Loucy (cell line): Measurements from ENCODE around the gene GRPEL1.

Source experiments
- H2AFZ ChIP-seq: fragments of 200-600 bp; sonication (generic); 2 replicates; pipeline ENCODE4 v1.6.0; 2016; ENCODE audit warnings: antibody characterized with exemption, mild to moderate bottlenecking, low read length, moderate library complexity
- H3F3A ChIP-seq: fragments of 200-600 bp; 2 replicates; pipeline ENCODE4 v1.6.0; 2016; ENCODE audit warnings: antibody characterized with exemption, low read depth, mild to moderate bottlenecking
- H3K27me3 ChIP-seq: fragments of 200-600 bp; sonication (generic); 2 replicates; pipeline ENCODE4 v1.6.1; 2014; ENCODE audit warnings: low read length, mild to moderate bottlenecking; ENCODE audit not compliant: insufficient read depth, poor library complexity, severe bottlenecking
- H3K36me3 ChIP-seq: fragments of 200-600 bp; sonication (generic); 2 replicates; pipeline ENCODE4 v1.6.1; 2016; ENCODE audit warnings: low read length; ENCODE audit not compliant: insufficient read depth
- H3K4me1 ChIP-seq: fragments of 200-600 bp; sonication (generic); 2 replicates; pipeline ENCODE4 v1.5.1; 2014; ENCODE audit warnings: low read length, mild to moderate bottlenecking; ENCODE audit not compliant: insufficient read depth, poor library complexity, severe bottlenecking
- H3K4me2 ChIP-seq: fragments of 200-600 bp; sonication (generic); 2 replicates; pipeline ENCODE4 v1.6.0; 2014; ENCODE audit warnings: antibody characterized with exemption, low read length, low read depth, mild to moderate bottlenecking; ENCODE audit not compliant: poor library complexity, severe bottlenecking
- H3K4me3 ChIP-seq: fragments of 200-600 bp; sonication (generic); 2 replicates; pipeline ENCODE4 v1.5.1; 2014; ENCODE audit warnings: low read length, mild to moderate bottlenecking, mixed read lengths; ENCODE audit not compliant: poor library complexity, severe bottlenecking
- H3K79me2 ChIP-seq: fragments of 200-600 bp; sonication (generic); 2 replicates; pipeline ENCODE4 v1.6.1; 2014; ENCODE audit warnings: low read length; ENCODE audit not compliant: insufficient read depth
- H3K9ac ChIP-seq: fragments of 200-600 bp; sonication (generic); 2 replicates; pipeline ENCODE4 v1.6.0; 2014; ENCODE audit warnings: mild to moderate bottlenecking, low read depth, low read length, moderate library complexity; ENCODE audit not compliant: poor library complexity, severe bottlenecking
- H3K9me2 ChIP-seq: fragments of 200-600 bp; sonication (generic); replicated peaks from 2 replicates; pipeline ENCODE4 v1.6.1; 2016; ENCODE audit warnings: low read depth, low read length, mixed read lengths
- H3K9me3 ChIP-seq: fragments of 200-600 bp; sonication (generic); 2 replicates; pipeline ENCODE4 v1.6.1; 2014; ENCODE audit warnings: mild to moderate bottlenecking, antibody characterized with exemption, low read length, low read depth; ENCODE audit not compliant: insufficient read depth
- H4K20me1 ChIP-seq: fragments of 200-600 bp; sonication (generic); 2 replicates; pipeline ENCODE4 v1.6.0; 2014; ENCODE audit warnings: antibody characterized with exemption, low read length, mild to moderate bottlenecking; ENCODE audit not compliant: insufficient read depth, poor library complexity, severe bottlenecking
- EZH2phosphoT487 ChIP-seq: fragments of 200-600 bp; IDR thresholded peaks from 2 replicates; pipeline ENCODE4 v1.6.1; 2018; ENCODE audit warnings: antibody characterized with exemption, mild to moderate bottlenecking, moderate library complexity, borderline replicate concordance
- TF ChIP-seq, protein P1 (sequence below): fragments of 200-600 bp; sonication (generic); conservative IDR thresholded peaks from 2 replicates; pipeline ENCODE4 v1.5.1; 2014; ENCODE audit warnings: mild to moderate bottlenecking, antibody characterized with exemption, low read length

Gene GRPEL1

DNA sequence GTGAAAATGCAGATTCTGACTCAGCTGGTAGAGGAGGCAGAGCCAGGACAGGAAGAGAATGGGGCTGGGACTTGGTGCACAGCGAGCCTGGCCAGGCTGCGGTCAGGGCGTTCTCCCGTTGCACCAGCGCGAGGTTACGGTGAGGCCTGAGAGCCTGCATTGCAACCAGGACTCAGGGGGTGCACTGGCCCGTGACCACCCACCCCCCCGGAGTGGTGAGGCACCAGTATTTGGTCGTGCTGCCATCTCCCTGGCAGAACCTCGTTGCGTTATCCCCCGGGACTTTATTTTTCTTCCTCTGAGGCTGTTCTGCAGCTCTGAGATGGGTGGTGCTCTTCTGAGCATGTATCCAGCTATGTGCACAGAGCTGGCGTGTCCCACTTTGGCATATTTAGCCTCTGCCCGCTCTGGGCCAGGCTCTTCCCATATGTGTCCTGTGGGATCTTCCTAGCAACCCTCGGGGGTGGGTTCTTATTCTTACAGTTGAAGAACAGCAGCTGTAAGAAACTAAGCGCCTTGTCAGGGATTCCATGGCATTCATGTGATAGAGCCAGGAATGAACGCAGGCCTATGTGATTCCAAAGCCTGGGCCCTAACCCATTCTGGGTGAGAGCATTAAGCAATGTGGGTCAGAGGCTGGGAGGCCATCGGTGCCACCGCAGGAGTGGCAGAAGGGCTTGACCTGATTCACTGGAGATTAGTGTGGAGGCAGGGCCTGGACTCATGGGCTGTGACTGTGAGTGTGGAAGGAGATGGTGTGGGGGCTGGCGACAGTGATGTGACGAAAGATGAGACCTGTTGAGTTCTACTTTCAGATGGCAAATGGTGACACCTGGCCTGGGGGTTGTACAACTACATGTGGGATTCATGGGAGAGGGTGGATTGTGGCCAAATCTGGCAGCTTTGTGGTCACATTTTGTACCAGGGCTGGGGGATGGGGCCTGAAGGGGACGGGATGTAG lies 21.6 kb downstream of the GRPEL1 start:
- Histone ChIP-seq H3K4me3 (peak overlapping the region; percentile 6), H3K9ac (no peak overlapping the region), H3K4me2 (peak overlapping the region; percentile 84), H3K79me2 (peaks cover 15% of the 10 kb centered on the region; the same call in 1 of the 2 replicates), H3K27me3 (peaks cover 50% of the 10 kb centered on the region), H3K9me2 (no peaks in the 10 kb centered on the region), H3F3A (no peaks in the 10 kb centered on the region), H2AFZ (no peak overlapping the region), H3K36me3 (no peaks in the 10 kb centered on the region), H3K4me1 (peaks cover 23% of the 10 kb centered on the region), H4K20me1 (peaks cover 64% of the 10 kb centered on the region), H3K9me3 (no peaks in the 10 kb centered on the region)
- TF ChIP-seq, protein P1, sequence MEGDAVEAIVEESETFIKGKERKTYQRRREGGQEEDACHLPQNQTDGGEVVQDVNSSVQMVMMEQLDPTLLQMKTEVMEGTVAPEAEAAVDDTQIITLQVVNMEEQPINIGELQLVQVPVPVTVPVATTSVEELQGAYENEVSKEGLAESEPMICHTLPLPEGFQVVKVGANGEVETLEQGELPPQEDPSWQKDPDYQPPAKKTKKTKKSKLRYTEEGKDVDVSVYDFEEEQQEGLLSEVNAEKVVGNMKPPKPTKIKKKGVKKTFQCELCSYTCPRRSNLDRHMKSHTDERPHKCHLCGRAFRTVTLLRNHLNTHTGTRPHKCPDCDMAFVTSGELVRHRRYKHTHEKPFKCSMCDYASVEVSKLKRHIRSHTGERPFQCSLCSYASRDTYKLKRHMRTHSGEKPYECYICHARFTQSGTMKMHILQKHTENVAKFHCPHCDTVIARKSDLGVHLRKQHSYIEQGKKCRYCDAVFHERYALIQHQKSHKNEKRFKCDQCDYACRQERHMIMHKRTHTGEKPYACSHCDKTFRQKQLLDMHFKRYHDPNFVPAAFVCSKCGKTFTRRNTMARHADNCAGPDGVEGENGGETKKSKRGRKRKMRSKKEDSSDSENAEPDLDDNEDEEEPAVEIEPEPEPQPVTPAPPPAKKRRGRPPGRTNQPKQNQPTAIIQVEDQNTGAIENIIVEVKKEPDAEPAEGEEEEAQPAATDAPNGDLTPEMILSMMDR: no peak
- no peak for TF ChIP-seq EZH2phosphoT487

DNA sequence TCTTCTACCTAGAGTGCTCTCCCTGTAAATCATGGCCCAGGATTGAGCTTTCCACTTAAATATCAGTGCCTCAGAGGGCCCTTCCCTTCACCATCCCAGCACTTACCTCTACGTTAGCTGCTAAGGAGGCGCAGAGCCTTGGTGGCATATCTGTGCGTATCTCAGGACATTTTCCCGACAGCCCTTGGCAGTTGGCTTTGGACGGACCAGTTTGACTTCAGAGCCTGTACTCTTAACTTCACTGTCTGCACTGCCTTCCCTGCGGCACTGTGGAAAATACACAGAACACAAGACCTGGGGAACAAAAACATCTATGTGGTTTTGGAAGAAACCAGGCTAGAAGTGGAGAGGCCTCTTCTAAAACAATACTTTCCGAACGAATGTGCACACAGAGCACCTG lies 22.3 kb downstream of the GRPEL1 start:
- H3K9me3 ChIP-seq: no peaks in the 10 kb centered on the region
- H2AFZ ChIP-seq: no peak overlapping the region
- no peaks in the 10 kb centered on the region for H3F3A ChIP-seq
- H4K20me1 ChIP-seq: peaks cover 58% of the 10 kb centered on the region
- H3K4me1 ChIP-seq: peaks cover 23% of the 10 kb centered on the region
- no peak overlapping the region for H3K9ac ChIP-seq
- H3K4me3 ChIP-seq: peak overlapping the region; percentile 96
- H3K79me2 ChIP-seq: peaks cover 15% of the 10 kb centered on the region; the same call in 1 of the 2 replicates
- peaks cover 43% of the 10 kb centered on the region for H3K27me3 ChIP-seq
- peak overlapping the region; percentile 84 for H3K4me2 ChIP-seq
- TF ChIP-seq, protein P1: no peak
- TF ChIP-seq EZH2phosphoT487: no peak
- no peaks in the 10 kb centered on the region for H3K9me2 ChIP-seq
- H3K36me3 ChIP-seq: no peaks in the 10 kb centered on the region

GRCh38 chr4:7044137-7044930 lies 23.5 kb downstream of the GRPEL1 start:
- H3K9me2 ChIP-seq: no peaks in the 10 kb centered on the region
- H4K20me1 ChIP-seq: peaks cover 46% of the 10 kb centered on the region
- H3K9ac ChIP-seq: peak overlapping the region; percentile 78
- peaks cover 15% of the 10 kb centered on the region; the same call in 1 of the 2 replicates for H3K79me2 ChIP-seq
- no peak overlapping the region for H2AFZ ChIP-seq
- H3K4me2 ChIP-seq: peak overlapping the region; percentile 84
- no peak for TF ChIP-seq EZH2phosphoT487
- TF ChIP-seq, protein P1: no peak
- no peaks in the 10 kb centered on the region for H3K36me3 ChIP-seq
- H3K27me3 ChIP-seq: peaks cover 31% of the 10 kb centered on the region
- no peaks in the 10 kb centered on the region for H3F3A ChIP-seq
- H3K4me1 ChIP-seq: peaks cover 23% of the 10 kb centered on the region
- peak overlapping the region; percentile 96 for H3K4me3 ChIP-seq
- H3K9me3 ChIP-seq: no peaks in the 10 kb centered on the region
